ENCODE data around the gene NCAN. TPM values are rescaled to one million over a fixed set of nuclear protein-coding genes. Genes with fewer than 3 reads are reported as not detected.

Gene NCAN
- total RNA-seq, 1 donor from 2014 or later, result not detected

DNA sequence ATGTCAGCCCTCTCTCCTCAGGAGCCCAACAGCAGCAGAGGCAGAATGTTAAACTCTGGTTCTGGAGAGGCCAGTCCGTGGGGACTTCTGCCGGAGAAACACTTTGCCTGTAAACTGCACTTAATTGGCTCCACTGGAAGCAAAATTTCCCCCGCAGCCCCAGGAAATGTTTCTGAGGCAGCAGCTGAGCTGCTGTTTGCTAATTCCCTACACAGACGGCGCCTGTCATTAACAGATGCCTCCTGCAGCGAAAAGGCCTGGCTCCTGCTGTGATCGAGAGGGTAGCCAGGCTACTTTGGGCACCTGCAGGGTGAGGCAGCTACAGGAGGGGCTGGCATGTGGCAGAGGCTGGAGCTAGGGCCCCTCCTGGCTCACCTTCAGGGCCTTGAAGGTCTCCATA is 66.6 kb downstream of the NCAN start:
- Mint-ChIP-seq H3K27ac (no peak overlapping the region), H3K9me3 (no peaks in the 10 kb centered on the region), H3K4me3 (no peak overlapping the region), H3K27me3 (peaks cover 11% of the 10 kb centered on the region), H3K4me1 (peaks cover 2% of the 10 kb centered on the region), H3K36me3 (ENCODE audit: low read depth) (peaks cover 66% of the 10 kb centered on the region)
- CTCF ChIA-PET, result no interaction called here
- ATAC-seq (ENCODE audit: low read depth), result no peak
- TF ChIP-seq, protein P1, sequence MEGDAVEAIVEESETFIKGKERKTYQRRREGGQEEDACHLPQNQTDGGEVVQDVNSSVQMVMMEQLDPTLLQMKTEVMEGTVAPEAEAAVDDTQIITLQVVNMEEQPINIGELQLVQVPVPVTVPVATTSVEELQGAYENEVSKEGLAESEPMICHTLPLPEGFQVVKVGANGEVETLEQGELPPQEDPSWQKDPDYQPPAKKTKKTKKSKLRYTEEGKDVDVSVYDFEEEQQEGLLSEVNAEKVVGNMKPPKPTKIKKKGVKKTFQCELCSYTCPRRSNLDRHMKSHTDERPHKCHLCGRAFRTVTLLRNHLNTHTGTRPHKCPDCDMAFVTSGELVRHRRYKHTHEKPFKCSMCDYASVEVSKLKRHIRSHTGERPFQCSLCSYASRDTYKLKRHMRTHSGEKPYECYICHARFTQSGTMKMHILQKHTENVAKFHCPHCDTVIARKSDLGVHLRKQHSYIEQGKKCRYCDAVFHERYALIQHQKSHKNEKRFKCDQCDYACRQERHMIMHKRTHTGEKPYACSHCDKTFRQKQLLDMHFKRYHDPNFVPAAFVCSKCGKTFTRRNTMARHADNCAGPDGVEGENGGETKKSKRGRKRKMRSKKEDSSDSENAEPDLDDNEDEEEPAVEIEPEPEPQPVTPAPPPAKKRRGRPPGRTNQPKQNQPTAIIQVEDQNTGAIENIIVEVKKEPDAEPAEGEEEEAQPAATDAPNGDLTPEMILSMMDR (IDR thresholded peaks at IDR 0.05), result no peak
- POLR2A ChIA-PET, result no interaction called here
- intact Hi-C loops (cut with micrococcal nuclease), result no loop called here
- DNase-seq, result no peak

DNA sequence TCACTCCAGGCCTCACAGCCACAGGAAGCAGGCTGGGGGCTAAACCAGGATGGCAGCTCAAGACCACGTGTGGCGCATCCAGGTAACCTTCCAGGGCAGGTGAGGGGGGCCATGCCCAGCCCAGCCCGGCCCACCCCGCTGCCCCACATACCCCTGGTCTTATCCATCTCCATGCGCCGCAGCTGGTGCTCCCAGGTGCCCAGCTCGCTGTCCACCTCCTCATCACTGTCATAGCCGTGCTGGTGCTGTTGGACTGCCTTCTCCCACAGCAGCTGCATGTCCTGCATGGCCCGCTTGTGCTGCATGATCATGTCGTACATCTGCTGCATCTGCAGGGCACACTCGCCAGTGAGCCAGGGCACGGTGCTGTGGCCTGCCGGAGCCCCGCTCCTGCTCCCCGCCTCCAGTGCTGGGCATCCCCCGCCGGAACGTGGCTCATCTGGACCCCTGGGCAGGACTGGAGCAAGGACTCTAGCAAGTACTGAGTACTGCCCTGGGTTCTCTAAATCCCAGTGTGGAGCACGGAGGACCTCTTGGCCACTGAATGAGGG is 67.4 kb downstream of the NCAN start:
- intact Hi-C loops (cut with micrococcal nuclease), result no loop called here
- Mint-ChIP-seq H3K36me3 (ENCODE audit: low read depth) (peaks cover 74% of the 10 kb centered on the region), H3K9me3 (no peaks in the 10 kb centered on the region), H3K4me3 (no peak overlapping the region), H3K4me1 (no peaks in the 10 kb centered on the region), H3K27ac (no peak overlapping the region), H3K27me3 (peaks cover 2% of the 10 kb centered on the region)
- no peak for ATAC-seq (ENCODE audit: low read depth)
- POLR2A ChIA-PET, result no interaction called here
- no peak for DNase-seq
- CTCF ChIA-PET, result no interaction called here
- TF ChIP-seq, protein P1 (IDR thresholded peaks at IDR 0.05), result no peak

DNA sequence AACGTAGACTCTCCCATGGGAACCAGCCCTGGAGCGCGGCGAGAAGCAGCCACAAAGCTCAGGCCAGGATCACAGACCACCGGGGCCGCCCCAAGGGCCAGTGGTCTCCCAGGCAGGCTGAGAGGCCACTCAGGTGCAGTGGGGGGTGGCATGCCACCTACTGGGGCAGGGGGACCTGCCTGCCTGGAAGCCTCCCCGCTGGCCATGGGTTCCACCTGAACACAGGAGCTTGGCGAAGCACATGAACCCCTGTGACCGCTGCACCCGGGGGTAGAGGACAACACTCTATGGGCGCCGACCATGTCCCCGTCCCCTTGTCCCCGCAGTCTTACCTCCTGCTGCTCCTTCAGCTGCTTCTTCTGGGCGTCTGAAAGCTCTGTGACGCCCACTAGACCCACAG is 68.1 kb downstream of the NCAN start:
- Mint-ChIP-seq H3K36me3 (ENCODE audit: low read depth) (peaks cover 80% of the 10 kb centered on the region), H3K4me1 (no peaks in the 10 kb centered on the region), H3K27me3 (no peaks in the 10 kb centered on the region), H3K27ac (no peak overlapping the region), H3K4me3 (no peak overlapping the region), H3K9me3 (no peaks in the 10 kb centered on the region)
- ChIA-PET CTCF (no interaction called here), POLR2A (no interaction called here)
- TF ChIP-seq, protein P1 (IDR thresholded peaks at IDR 0.05), result no peak
- no peak for ATAC-seq (ENCODE audit: low read depth)
- intact Hi-C loops (cut with micrococcal nuclease), result no loop called here
- no peak for DNase-seq

DNA sequence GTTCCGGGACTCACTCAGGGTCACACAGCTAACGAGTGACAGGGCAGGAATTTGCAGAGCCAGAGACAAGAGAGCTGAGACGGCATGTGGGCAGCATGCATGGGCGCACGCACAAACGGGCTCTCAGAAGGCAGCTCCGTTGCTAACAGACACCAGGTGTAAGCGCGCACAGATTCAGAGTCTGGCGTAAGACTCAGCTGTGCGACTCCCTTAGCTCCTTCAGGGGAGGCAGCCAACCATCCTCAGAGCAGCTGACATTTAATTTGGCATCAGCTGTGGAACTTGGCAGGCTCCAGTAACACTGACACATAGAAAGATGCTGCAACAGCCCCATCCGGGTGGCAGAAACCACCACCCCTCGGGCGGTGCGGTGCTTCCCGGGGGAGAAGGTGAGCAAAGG is 68.8 kb downstream of the NCAN start:
- CTCF ChIA-PET, result no interaction called here
- Mint-ChIP-seq H3K27ac (no peak overlapping the region), H3K4me1 (no peaks in the 10 kb centered on the region), H3K4me3 (no peak overlapping the region), H3K9me3 (no peaks in the 10 kb centered on the region), H3K36me3 (ENCODE audit: low read depth) (peaks cover 82% of the 10 kb centered on the region), H3K27me3 (no peaks in the 10 kb centered on the region)
- intact Hi-C loops (cut with micrococcal nuclease), result no loop called here
- TF ChIP-seq, protein P1 (IDR thresholded peaks at IDR 0.05), result no peak
- POLR2A ChIA-PET, result no interaction called here
- ATAC-seq (ENCODE audit: low read depth) (no peak), DNase-seq (no peak)

DNA sequence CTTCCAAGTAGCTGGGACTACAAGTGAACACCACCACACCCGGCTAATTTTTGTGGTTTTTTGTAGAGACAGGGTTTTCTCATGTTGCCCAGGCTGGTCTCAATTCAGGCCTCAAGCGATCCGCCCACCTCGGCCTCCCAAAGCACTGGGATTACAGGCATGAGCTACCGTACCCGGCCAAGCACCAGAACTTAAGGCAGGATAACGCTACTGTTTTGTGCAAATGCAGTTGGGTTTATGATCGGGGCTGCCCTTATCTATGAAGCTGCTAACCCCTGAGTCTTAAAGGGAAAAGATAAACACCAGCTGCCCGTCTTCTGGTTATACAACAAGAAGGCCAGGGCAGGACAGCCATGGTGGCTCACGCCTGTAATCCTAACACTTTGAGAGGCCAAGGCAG is 73.9 kb downstream of the NCAN start:
- peaks cover 77% of the 10 kb centered on the region for H3K36me3 Mint-ChIP-seq (ENCODE audit: low read depth)
- no peak overlapping the region for H3K4me3 Mint-ChIP-seq
- H3K9me3 Mint-ChIP-seq, result no peaks in the 10 kb centered on the region
- no peak for DNase-seq
- ChIA-PET POLR2A (no interaction called here), CTCF (no interaction called here)
- intact Hi-C loops (cut with micrococcal nuclease), result no loop called here
- H3K27ac Mint-ChIP-seq, result no peak overlapping the region
- ATAC-seq (ENCODE audit: low read depth), result no peak
- no peaks in the 10 kb centered on the region for H3K27me3 Mint-ChIP-seq
- H3K4me1 Mint-ChIP-seq, result no peaks in the 10 kb centered on the region
- TF ChIP-seq, protein P1 (IDR thresholded peaks at IDR 0.05), result no peak
